Measurements from ENCODE around the gene DUSP16.

DNA sequence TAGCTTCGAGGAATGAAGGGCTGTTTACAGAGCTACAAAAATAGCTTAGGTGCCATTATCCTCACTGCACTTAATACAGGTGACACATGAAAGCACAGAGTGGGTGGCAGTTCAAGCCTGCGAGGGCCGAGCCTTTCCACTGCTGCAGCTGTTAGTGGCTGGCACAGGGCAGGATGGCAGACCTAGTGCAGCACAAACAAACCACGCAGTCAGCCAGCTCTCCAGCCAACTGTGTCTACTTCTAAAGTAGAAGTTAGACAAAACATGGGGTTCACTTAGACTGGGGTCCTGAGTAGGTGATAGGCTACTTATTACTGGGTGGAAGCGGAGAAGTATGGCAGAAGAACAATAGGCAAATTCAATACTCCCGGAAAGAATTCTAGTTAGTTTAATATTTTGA is 95.4 kb downstream of the DUSP16 start:
- TF ChIP-seq POLR2A (IDR thresholded peaks at IDR 0.05; ENCODE audit: low read depth, low read length) = no peak
- no peak for TF ChIP-seq TAF1 (IDR thresholded peaks at IDR 0.05; ENCODE audit: borderline replicate concordance, low read depth, low read length)
- TF ChIP-seq POLR2AphosphoS5 (IDR thresholded peaks at IDR 0.05; ENCODE audit: low read depth, low read length) = no peak

Data from GM12892 (cell line).